K562 (cell line): ENCODE data around the gene C22orf31. TPM values are rescaled to one million over a fixed set of nuclear protein-coding genes. Genes with fewer than 3 reads are reported as not detected.

Experiments
- ATAC-seq: fragments of 200-7000 bp; cut with Tn5 transposase; 3 replicates; pipeline ENCODE4 v1.9.1; 2020; ENCODE audit warnings: moderate library complexity
- BruUV-seq: library from RNA; stranded (reverse); fragments of 400-500 nt; replicated peaks from 2 replicates; lab custom pipeline; 2021; lab: Mats Ljungman, UMichigan
- CTCF ChIA-PET: fragments of 300-600 bp; formaldehyde crosslinking; extraction: SDS; loops from one replicate; lab custom pipeline; 2021; ENCODE audit warnings: low intra/inter-chr PET ratio; lab: Yijun Ruan, JAX
- POLR2A ChIA-PET: fragments of 300-600, 350-650 bp; sonication (Branson Sonifier 250); formaldehyde crosslinking; extraction: SDS; loops from one replicate; lab custom pipeline; 2021; ENCODE audit warnings: antibody characterized with exemption, inconsistent platforms; lab: Yijun Ruan, JAX
- DNase-seq, 4 experiments: peaks; one replicate each; pipeline versions ENCODE4 v3.0.0 to v3.0.0-alpha.2; 2011 to 2018; ENCODE audit warnings: low spot score in 3 of 4, mixed read lengths in 3 of 4; ENCODE audit errors: extremely low read depth in 1 of 4
- FAIRE-seq: peaks from 2 replicates; lab custom pipeline; 2011; peaks lifted over from hg19 to GRCh38; lab: Jason Lieb, UNC
- H2AFZ ChIP-seq: 2 replicates; pipeline ENCODE4 v1.6.0; 2011; ENCODE audit warnings: low read depth, low read length, control low read depth, inconsistent platforms
- H3K27ac ChIP-seq: fragments of 200-600 bp; 3 replicates; pipeline ENCODE4 v1.8.0; 2011; ENCODE audit warnings: low read depth, mild to moderate bottlenecking, control low read depth, inconsistent platforms, low read length, moderate library complexity, mixed read lengths; ENCODE audit errors: extremely low read depth
- H3K27me3 ChIP-seq, 2 experiments: fragments of 300-600 bp in 1 of 2; 2 replicates in 1 of 2; 3 replicates in 1 of 2; pipeline versions ENCODE4 v1.6.0 to v1.8.0; 2011; ENCODE audit warnings: inconsistent platforms in 2 of 2, low read length in 2 of 2, mild to moderate bottlenecking in 1 of 2, mixed read lengths in 1 of 2, moderate library complexity in 1 of 2; ENCODE audit not compliant: control insufficient read depth in 2 of 2, insufficient read depth in 2 of 2
- H3K36me3 ChIP-seq: fragments of 300-600 bp; 3 replicates; pipeline ENCODE4 v1.8.0; 2011; ENCODE audit warnings: mild to moderate bottlenecking, low read length, inconsistent platforms; ENCODE audit not compliant: control insufficient read depth, insufficient read depth
- H3K4me1 ChIP-seq, 2 experiments: fragments of 200-600 bp in 1 of 2; replicated peaks in 1 of 2; 2 replicates in 1 of 2; 3 replicates in 1 of 2; pipeline versions ENCODE4 v1.5.1 to v1.8.0; 2011; ENCODE audit warnings: inconsistent platforms in 2 of 2, low read length in 2 of 2, mild to moderate bottlenecking in 1 of 2, mixed read lengths in 1 of 2, moderate library complexity in 1 of 2; ENCODE audit not compliant: control insufficient read depth in 2 of 2, insufficient read depth in 2 of 2
- H3K4me2 ChIP-seq: 2 replicates; pipeline ENCODE4 v1.6.1; 2011; ENCODE audit warnings: low read length, control low read depth, inconsistent platforms, mixed read lengths; ENCODE audit not compliant: insufficient read depth
- H3K4me3 ChIP-seq: fragments of 200-600 bp; sonication (generic), shearing (Covaris generic); 2 replicates; pipeline ENCODE4 v1.5.1; 2016; ENCODE audit warnings: control low read depth, inconsistent platforms
- H3K79me2 ChIP-seq: fragments of 200-600 bp; 3 replicates; pipeline ENCODE4 v1.8.0; 2011; ENCODE audit warnings: low read length, inconsistent platforms; ENCODE audit not compliant: control insufficient read depth, insufficient read depth
- H3K9ac ChIP-seq, 2 experiments: 2 replicates each; pipeline versions ENCODE4 v1.6.0 to v1.6.1; 2011; ENCODE audit warnings: low read depth in 2 of 2, low read length in 2 of 2, control low read depth in 1 of 2, inconsistent platforms in 1 of 2, mild to moderate bottlenecking in 1 of 2, mixed read lengths in 1 of 2; ENCODE audit not compliant: insufficient read depth in 1 of 2
- H3K9me1 ChIP-seq: one replicate; pipeline ENCODE4 v1.6.0; 2011; ENCODE audit warnings: inconsistent platforms, mild to moderate bottlenecking, low read length, moderate library complexity; ENCODE audit not compliant: control insufficient read depth, insufficient read depth
- H3K9me3 ChIP-seq: replicated peaks from 2 replicates; pipeline ENCODE4 v1.5.1; 2011; ENCODE audit warnings: low read depth, low read length, inconsistent platforms; ENCODE audit not compliant: control insufficient read depth, insufficient read depth
- H4K20me1 ChIP-seq: replicated peaks from 2 replicates; pipeline ENCODE4 v1.6.1; 2011; ENCODE audit warnings: low read length, inconsistent platforms, mixed read lengths; ENCODE audit not compliant: control insufficient read depth, insufficient read depth
- ATF7 ChIP-seq: fragments of 450-650 bp; IDR thresholded peaks from 2 replicates; pipeline ENCODE4 v1.7.1; 2014; ENCODE audit warnings: mild to moderate bottlenecking, moderate library complexity
- CGGBP1 ChIP-seq: fragments of 250-450 bp; sonication (Bioruptor Pico); IDR thresholded peaks from 2 replicates; pipeline ENCODE4 v1.9.0; 2021; ENCODE audit warnings: mild to moderate bottlenecking
- CREB5 ChIP-seq: fragments of 250-450 bp; sonication (Bioruptor Pico); IDR thresholded peaks from 2 replicates; pipeline ENCODE4 v1.5.0; 2020; ENCODE audit warnings: mild to moderate bottlenecking
- EP300 ChIP-seq: IDR thresholded peaks from 2 replicates; pipeline ENCODE4 v1.6.1; 2012; ENCODE audit warnings: low read length, improper control_type of control experiment
- ESRRA ChIP-seq: fragments of 450-650 bp; IDR thresholded peaks from 2 replicates; pipeline ENCODE4 v1.6.1; 2014; ENCODE audit warnings: low read depth, mild to moderate bottlenecking, moderate library complexity, borderline replicate concordance
- HEY1 ChIP-seq: fragments of 250-450 bp; sonication (Bioruptor Pico); IDR thresholded peaks from 2 replicates; pipeline ENCODE4 v1.5.0; 2020; ENCODE audit warnings: mild to moderate bottlenecking, moderate library complexity, borderline replicate concordance
- LARP7 ChIP-seq: fragments of 450-650 bp; IDR thresholded peaks from 2 replicates; pipeline ENCODE4 v1.6.1; 2016
- NCOR1 ChIP-seq: fragments of 450-650 bp; IDR thresholded peaks from 2 replicates; pipeline ENCODE4 v1.6.1; 2016; ENCODE audit warnings: mild to moderate bottlenecking, moderate library complexity
- PHTF2 ChIP-seq: fragments of 250-450 bp; sonication (Bioruptor Pico); IDR thresholded peaks from 2 replicates; pipeline ENCODE4 v1.5.0; 2021; ENCODE audit warnings: mild to moderate bottlenecking
- PTTG1 ChIP-seq: fragments of 450-650 bp; IDR thresholded peaks from 2 replicates; pipeline ENCODE4 v1.6.1; 2016; ENCODE audit warnings: low read depth, mild to moderate bottlenecking, missing genetic modification characterization, missing compliant biosample characterization
- RCOR1 ChIP-seq, 2 experiments: IDR thresholded peaks; 2 replicates each; pipeline ENCODE4 v1.6.1; 2012; ENCODE audit warnings: low read depth in 2 of 2, low read length in 2 of 2, borderline replicate concordance in 1 of 2, improper control_type of control experiment in 1 of 2
- SMAD3 ChIP-seq: fragments of 450-650 bp; formaldehyde crosslinking; conservative IDR thresholded peaks from 2 replicates; pipeline ENCODE4 v1.4.0; 2020; ENCODE audit warnings: mild to moderate bottlenecking
- STAT5A ChIP-seq: IDR thresholded peaks from 2 replicates; pipeline ENCODE4 v1.6.1; 2012; ENCODE audit warnings: low read length, inconsistent platforms, borderline replicate concordance
- TBL1XR1 ChIP-seq, 2 experiments: IDR thresholded peaks; 2 replicates each; pipeline ENCODE4 v1.6.1; 2012; ENCODE audit warnings: improper control_type of control experiment in 2 of 2, low read length in 2 of 2, mild to moderate bottlenecking in 1 of 2
- TEAD4 ChIP-seq, 2 experiments: sonication (generic) in 1 of 2; formaldehyde crosslinking in 1 of 2; IDR thresholded peaks; 2 replicates each; pipeline versions ENCODE4 v1.6.1 to v1.8.0; 2012 to 2022; ENCODE audit warnings: borderline replicate concordance in 1 of 2, inconsistent platforms in 1 of 2, low read length in 1 of 2, mild to moderate bottlenecking in 1 of 2, missing genetic modification reagents in 1 of 2
- ZFP30 ChIP-seq: fragments of 250-450 bp; sonication (Bioruptor Pico); IDR thresholded peaks from 2 replicates; pipeline ENCODE4 v1.8.0; 2022; ENCODE audit warnings: moderate library complexity, mild to moderate bottlenecking, inconsistent platforms, borderline replicate concordance
- ZMIZ1 ChIP-seq, 2 experiments: fragments of 150-350 bp in 1 of 2; IDR thresholded peaks; 2 replicates each; pipeline ENCODE4 v1.6.1; 2012 to 2016; ENCODE audit warnings: low read depth in 2 of 2, low read length in 2 of 2, mild to moderate bottlenecking in 1 of 2, moderate library complexity in 1 of 2
- WGBS: fragments of 100-300 bp; shearing (Covaris generic); methylation state at CpG from one replicate; pipeline ENCODE4 v1.1.6; 2016; ENCODE audit warnings: low coverage, mixed read lengths; ENCODE audit not compliant: insufficient coverage; ENCODE audit errors: missing lambda C conversion rate; 5-methylcytosine and 5-hydroxymethylcytosine counted together
- in situ Hi-C: fragments of 300-500 bp; cut with MboI; formaldehyde crosslinking; loops from 4 replicates; pipeline ENCODE4 v1.15.0; 2018; ENCODE audit warnings: inconsistent platforms, mixed read lengths
- intact Hi-C: fragments of 100-400 bp; cut with micrococcal nuclease; formaldehyde crosslinking; loops from 2 replicates; pipeline ENCODE4 v1.14.2; 2022
- polyA plus RNA-seq, 8 experiments: library from polyadenylated mRNA; depleted of rRNA in 4 of 8; stranded (reverse) in 5 of 8; unstranded in 3 of 8; fragments of >200 nt; fragmentation: Nextera tagmentation in 2 of 8; fragmentation: Illumina TruSeq in 1 of 8; extraction: Ambion mirVana in 2 of 8; extraction: Trizol in 1 of 8; gene quantifications; 2 replicates each; pipeline versions ENCODE4 v1.2.1 to v1.2.3, GENCODE V29; 2011 to 2014; ENCODE audit warnings: inconsistent platforms in 1 of 8, missing spikeins in 1 of 8
- total RNA-seq, 7 experiments: library from RNA; depleted of rRNA in 6 of 7; stranded (reverse); fragments of >200 nt in 6 of 7; fragmentation: Illumina TruSeq in 2 of 7; extraction: Trizol in 2 of 7; gene quantifications; 2 replicates each; pipeline versions ENCODE4 v1.2.1 to v1.2.3, GENCODE V29; 2011 to 2021; ENCODE audit warnings: low replicate concordance in 1 of 7

Gene C22orf31
- total and polyA plus RNA-seq, 9 of the 15 experiments (the other 6 are each of a cell fraction or from before 2014, with no cell fraction given), result not detected

- ATAC-seq (no peak), DNase-seq (peak in 1 of 4 experiments; percentile 24), FAIRE-seq (no peak)
- BruUV-seq, result no TSS peak
- Histone ChIP-seq H3K79me2 (no peaks in the 10 kb centered on the region; the same call in 2 of the 3 replicates), H3K9me1 (no peaks in the 10 kb centered on the region), H3K9ac (no peak overlapping the region), H3K4me3 (no peak overlapping the region), H3K27ac (0 out of 3 replicates have a peak overlapping the region, but pooled peaks have one; percentile 39), H3K4me2 (peak overlapping the region; percentile 20; the same call in 1 of the 2 replicates), H3K4me1 (peaks cover 0 to 31% of the 10 kb centered on the region in 2 experiments; a peak in 4 of 5 replicates), H3K27me3 (no peaks in the 10 kb centered on the region), H2AFZ (no peak overlapping the region), H3K36me3 (no peaks in the 10 kb centered on the region), H4K20me1 (no peaks in the 10 kb centered on the region), H3K9me3 (no peaks in the 10 kb centered on the region)
- ChIA-PET CTCF (no interaction called here), POLR2A (interaction anchor here (0.5 to 0.9 kb wide), 3 partner anchors 8 to 476 kb away, joined by 3 to 5 read pairs (median 3); no protein-coding TSS in a partner anchor)
- in situ Hi-C loops (no loop called here), intact Hi-C loops (no loop called here)
- 2% methylated on average over 5 of the region's 5 CpGs for WGBS
- TF ChIP-seq EP300 (peak; percentile 45; the same call in 1 of the 2 replicates), ESRRA (peak; percentile 84; the same call in 1 of the 2 replicates), CGGBP1 (CRISPR knock-in tag) (no peak), ZFP30 (no peak), RCOR1 (IDR thresholded peaks at IDR 0.05; ENCODE audit: borderline replicate concordance in 1 of 2, low read depth in 2 of 2, low read length in 2 of 2) (peak in 1 of 2 experiments; percentile 27; a peak in 1 of 4 replicates), ATF7 (peak; percentile 35; the same call in 1 of the 2 replicates), PTTG1 (tag) (peak; percentile 58; the same call in 1 of the 2 replicates), NCOR1 (no peak), PHTF2 (CRISPR knock-in tag) (no peak), HEY1 (CRISPR knock-in tag) (no peak), ZMIZ1 (IDR thresholded peaks at IDR 0.05; ENCODE audit: low read depth in 2 of 2, low read length in 2 of 2) (no peak), SMAD3 (peak; percentile 88), LARP7 (no peak), TBL1XR1 (IDR thresholded peaks at IDR 0.05; ENCODE audit: low read length in 2 of 2) (peak in 1 of 2 experiments; percentile 52; a peak in 1 of 4 replicates), STAT5A (no peak), CREB5 (no peak), TEAD4 (IDR thresholded peaks at IDR 0.05; ENCODE audit: low read length) (peak; percentile 54; the same call in 1 of the 2 replicates), TEAD4 (CRISPR knock-in tag; IDR thresholded peaks at IDR 0.05; ENCODE audit: borderline replicate concordance) (no peak)
Observed at GRCh38 chr22:29083933-29084591, 22.4 kb upstream of the C22orf31 start.
